Endothelial cell of umbilical vein (primary cell): ENCODE data around the gene KCNK15.

Experiments
- CTCF ChIP-seq, 2 donors: IDR thresholded peaks; 1 replicate in 1 of 2; 2 replicates in 1 of 2; pipeline ENCODE4 v1.5.1; 2011; ENCODE audit warnings: low read length in 2 of 2, mild to moderate bottlenecking in 2 of 2, moderate library complexity in 2 of 2, control low read depth in 1 of 2, inconsistent platforms in 1 of 2, low read depth in 1 of 2; ENCODE audit not compliant: insufficient read depth in 1 of 2; ENCODE audit errors: extremely low read depth in 1 of 2
- EZH2 ChIP-seq: IDR thresholded peaks from 2 replicates; pipeline ENCODE4 v1.6.1; 2012; ENCODE audit warnings: borderline replicate concordance, low read depth, mild to moderate bottlenecking, moderate library complexity, low read length, inconsistent platforms; ENCODE audit not compliant: severe bottlenecking
- FOS ChIP-seq: IDR thresholded peaks from 2 replicates; pipeline ENCODE4 v1.6.1; 2011; ENCODE audit warnings: mild to moderate bottlenecking, low read length, moderate library complexity, borderline replicate concordance; ENCODE audit not compliant: insufficient read depth
- JUN ChIP-seq: IDR thresholded peaks from 2 replicates; pipeline ENCODE4 v1.6.1; 2011; ENCODE audit warnings: borderline replicate concordance, low read depth; ENCODE audit not compliant: insufficient read length, insufficient read depth
- MAX ChIP-seq: IDR thresholded peaks from 2 replicates; pipeline ENCODE4 v1.6.1; 2011; ENCODE audit not compliant: insufficient read depth, insufficient read length
- MYC ChIP-seq: IDR thresholded peaks from one replicate; pipeline ENCODE4 v1.6.1; 2011; ENCODE audit warnings: mild to moderate bottlenecking, low read depth, low read length
- POLR2A ChIP-seq: IDR thresholded peaks from 2 replicates; pipeline ENCODE4 v1.6.1; 2012; ENCODE audit warnings: low read depth, mild to moderate bottlenecking, control low read depth, low read length
- POLR2AphosphoS5 ChIP-seq: IDR thresholded peaks from 2 replicates; pipeline ENCODE4 v1.6.1; 2012; ENCODE audit warnings: low read depth, mild to moderate bottlenecking, control low read depth, low read length, moderate library complexity; ENCODE audit not compliant: insufficient read depth

GRCh38 chr20:44703956-44704488, 41.6 kb upstream of the KCNK15 start:
- TF ChIP-seq POLR2A (no peak), MAX (no peak), CTCF (IDR thresholded peaks at IDR 0.05; ENCODE audit: extremely low read depth in 1 of 2, insufficient read depth in 1 of 2, low read depth in 1 of 2, low read length in 2 of 2) (no peak), POLR2AphosphoS5 (no peak), EZH2 (no peak), FOS (no peak), MYC (no peak), JUN (no peak)
